ENCODE results near the gene NFATC1. TPM values are rescaled to one million over a fixed set of nuclear protein-coding genes. Genes with fewer than 3 reads are reported as not detected.

The NFATC1 gene
- total RNA-seq, 4 donors from 2014 or later, result 7.1 to 74.7 (median 28.4) TPM

- H3K9me3 ChIP-seq, result no peaks in the 10 kb centered on the region
- H3K27me3 ChIP-seq, result no peaks in the 10 kb centered on the region
- in situ Hi-C loops (cut with MboI; ENCODE audit: low sequenced_read_pairs in 4 of 4), result no loop called here
- peaks cover 15 to 29% of the 10 kb centered on the region in 2 donors for H3K4me1 ChIP-seq
- peak in 1 of 2 donors; percentile 7 for DNase-seq
- H3K4me3 ChIP-seq, result no peak overlapping the region
- ATAC-seq, result peak; percentile 28 to 41
- peaks cover 0 to 10% of the 10 kb centered on the region in 2 donors for H3K36me3 ChIP-seq
- intact Hi-C loops (cut with DNase I; ENCODE audit: low total_unique reads), result no loop called here
- H3K27ac ChIP-seq, result peak overlapping the region in 3 of 4 donors; percentile 62 to 74 (median 68)
- no peak for TF ChIP-seq CTCF (IDR thresholded peaks at IDR 0.05 in 4 of 5, conservative IDR thresholded peaks at IDR 0.05 in 1 of 5)
- TF ChIP-seq POLR2A (IDR thresholded peaks at IDR 0.05), result no peak
Measured at GRCh38 chr18:79484661-79485621, 89.2 kb downstream of the NFATC1 start.

DNA sequence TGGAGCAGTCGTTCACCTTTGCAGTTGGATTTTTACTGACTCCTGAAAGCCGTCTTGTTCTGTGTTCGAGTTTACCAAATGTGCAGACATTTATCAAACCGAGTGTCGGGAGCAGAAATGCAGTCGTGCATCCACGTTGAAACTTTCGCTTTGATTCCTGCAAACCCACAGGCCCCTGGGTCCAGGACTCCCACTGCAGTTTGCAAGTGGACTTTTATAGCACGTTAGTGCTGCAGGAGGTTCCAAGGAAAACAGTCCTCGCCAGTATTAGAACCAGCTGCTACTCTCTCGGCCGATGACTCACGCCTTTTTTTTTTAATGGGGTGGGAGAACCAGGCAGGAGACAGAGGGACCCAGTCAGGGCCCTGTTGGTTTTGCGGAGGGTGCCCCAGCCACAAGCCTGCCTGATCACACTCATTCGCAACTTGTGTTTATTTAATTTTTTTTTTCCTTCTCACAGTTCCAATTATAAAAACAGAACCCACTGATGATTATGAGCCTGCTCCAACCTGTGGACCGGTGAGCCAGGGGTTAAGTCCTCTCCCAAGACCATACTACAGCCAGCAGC, 90.1 kb downstream of the NFATC1 start:
- DNase-seq (no peak), ATAC-seq (peak; percentile 84 to 86)
- no peaks in the 10 kb centered on the region for H3K9me3 ChIP-seq
- in situ Hi-C loops (cut with MboI; ENCODE audit: low sequenced_read_pairs in 4 of 4) (no loop called here), intact Hi-C loops (cut with DNase I; ENCODE audit: low total_unique reads) (no loop called here)
- H3K27me3 ChIP-seq, result no peaks in the 10 kb centered on the region
- H3K4me3 ChIP-seq, result no peak overlapping the region
- H3K36me3 ChIP-seq, result peaks cover 0 to 10% of the 10 kb centered on the region in 2 donors
- H3K27ac ChIP-seq, result peak overlapping the region; percentile 47 to 74 (median 65)
- peaks cover 15 to 22% of the 10 kb centered on the region in 2 donors for H3K4me1 ChIP-seq
- TF ChIP-seq POLR2A (IDR thresholded peaks at IDR 0.05) (no peak), CTCF (IDR thresholded peaks at IDR 0.05 in 4 of 5, conservative IDR thresholded peaks at IDR 0.05 in 1 of 5) (no peak)

DNA sequence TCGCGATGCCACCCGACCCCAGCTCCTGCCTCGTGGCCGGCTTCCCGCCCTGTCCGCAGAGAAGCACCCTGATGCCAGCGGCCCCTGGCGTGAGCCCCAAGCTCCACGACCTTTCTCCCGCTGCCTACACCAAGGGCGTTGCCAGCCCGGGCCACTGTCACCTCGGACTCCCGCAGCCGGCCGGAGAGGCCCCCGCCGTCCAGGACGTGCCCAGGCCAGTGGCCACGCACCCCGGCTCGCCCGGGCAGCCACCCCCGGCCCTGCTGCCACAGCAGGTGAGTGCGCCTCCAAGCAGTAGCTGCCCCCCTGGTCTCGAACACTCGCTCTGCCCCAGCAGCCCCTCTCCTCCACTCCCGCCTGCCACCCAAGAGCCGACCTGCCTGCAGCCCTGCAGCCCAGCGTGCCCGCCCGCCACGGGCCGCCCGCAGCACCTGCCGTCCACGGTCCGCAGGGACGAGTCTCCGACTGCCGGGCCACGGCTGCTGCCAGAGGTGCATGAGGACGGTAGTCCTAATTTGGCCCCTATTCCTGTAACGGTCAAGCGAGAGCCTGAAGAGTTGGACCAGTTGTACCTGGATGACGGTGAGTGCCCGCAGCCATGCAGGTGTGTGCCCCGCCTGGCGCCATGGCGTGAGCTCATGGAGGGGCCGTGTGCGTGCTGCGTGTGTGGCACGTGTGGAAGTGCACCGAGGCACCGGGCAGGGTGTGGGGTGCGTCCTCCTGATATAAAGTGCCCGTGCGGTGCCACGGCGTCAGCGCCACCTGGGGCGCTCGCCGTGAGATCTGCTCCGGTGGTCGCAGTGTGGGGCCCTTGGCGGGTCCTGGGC, 90.8 kb downstream of the NFATC1 start:
- Histone ChIP-seq H3K9me3 (no peaks in the 10 kb centered on the region), H3K27me3 (no peaks in the 10 kb centered on the region), H3K27ac (peak overlapping the region; percentile 47 to 74 (median 65)), H3K36me3 (peaks cover 0 to 10% of the 10 kb centered on the region in 2 donors), H3K4me1 (peaks cover 15 to 21% of the 10 kb centered on the region in 2 donors), H3K4me3 (no peak overlapping the region)
- intact Hi-C loops (cut with DNase I; ENCODE audit: low total_unique reads) (no loop called here), in situ Hi-C loops (cut with MboI; ENCODE audit: low sequenced_read_pairs in 4 of 4) (no loop called here)
- TF ChIP-seq CTCF (IDR thresholded peaks at IDR 0.05 in 4 of 5, conservative IDR thresholded peaks at IDR 0.05 in 1 of 5) (no peak), POLR2A (IDR thresholded peaks at IDR 0.05) (no peak)
- peak in 1 of 2 donors; percentile 78 for DNase-seq
- peak; percentile 21 to 71 for ATAC-seq

GRCh38 chr18:79487183-79487800, 91.6 kb downstream of the NFATC1 start:
- no peak overlapping the region for H3K4me3 ChIP-seq
- no peak for TF ChIP-seq CTCF (IDR thresholded peaks at IDR 0.05 in 4 of 5, conservative IDR thresholded peaks at IDR 0.05 in 1 of 5)
- TF ChIP-seq POLR2A (IDR thresholded peaks at IDR 0.05), result no peak
- intact Hi-C loops (cut with DNase I; ENCODE audit: low total_unique reads), result no loop called here
- peaks cover 0 to 10% of the 10 kb centered on the region in 2 donors for H3K36me3 ChIP-seq
- no peak overlapping the region for H3K27ac ChIP-seq
- in situ Hi-C loops (cut with MboI; ENCODE audit: low sequenced_read_pairs in 4 of 4), result no loop called here
- H3K4me1 ChIP-seq, result peaks cover 15 to 21% of the 10 kb centered on the region in 2 donors
- no peaks in the 10 kb centered on the region for H3K9me3 ChIP-seq
- ATAC-seq, result no peak
- no peak for DNase-seq
- H3K27me3 ChIP-seq, result no peaks in the 10 kb centered on the region
